Keratinocyte (primary cell): Measurements from ENCODE around the gene C1orf87.

Experiments
- CTCF ChIP-seq, 3 experiments: IDR thresholded peaks in 1 of 3; conservative IDR thresholded peaks in 1 of 3; optimal IDR thresholded peaks in 1 of 3; 2 replicates in 2 of 3; 3 replicates in 1 of 3; pipeline versions ENCODE3 to v1.5.1; 2011; ENCODE audit warnings: low read length in 3 of 3, mild to moderate bottlenecking in 3 of 3, moderate library complexity in 2 of 3, control low read depth in 1 of 3, inconsistent platforms in 1 of 3; ENCODE audit not compliant: insufficient read depth in 2 of 3; ENCODE audit errors: extremely low read depth in 1 of 3
- EZH2 ChIP-seq: IDR thresholded peaks from one replicate; pipeline ENCODE4 v1.6.1; 2012; ENCODE audit warnings: inconsistent platforms, mild to moderate bottlenecking, low read length, moderate library complexity

GRCh38 chr1:60000625-60001024 lies 72.9 kb downstream of the C1orf87 start:
- TF ChIP-seq CTCF (optimal IDR thresholded peaks at IDR 0.05 in 1 of 3, IDR thresholded peaks at IDR 0.05 in 1 of 3, conservative IDR thresholded peaks at IDR 0.05 in 1 of 3; ENCODE audit: extremely low read depth in 1 of 3, insufficient read depth in 2 of 3, low read length in 3 of 3) (no peak), EZH2 (no peak)
